ENCODE data around the gene TNIK. TPM values are rescaled to one million over a fixed set of nuclear protein-coding genes. Genes with fewer than 3 reads are reported as not detected.

TNIK gene
- total and polyA plus RNA-seq, 2 of the 4 experiments (the other 2 are of a cell fraction), result 3.4 to 6.3 TPM

DNA sequence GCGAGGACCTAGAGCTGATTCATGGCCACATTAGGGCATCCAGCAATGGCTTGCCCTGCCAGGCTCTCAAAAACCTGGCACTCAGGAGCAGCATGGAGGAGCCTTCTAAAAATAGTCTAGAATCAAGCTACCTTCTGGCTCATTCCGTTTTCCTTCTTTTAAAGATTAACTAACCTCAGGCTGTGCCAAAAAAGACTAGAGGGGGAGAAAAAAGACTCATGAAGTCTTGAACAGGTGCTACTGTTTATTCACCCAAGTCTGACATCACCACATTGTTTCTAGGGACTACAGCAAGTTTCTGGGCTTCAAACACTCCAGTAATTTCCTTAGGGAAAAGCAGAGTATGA, 125.8 kb downstream of the TNIK start:
- in situ Hi-C loops (cut with MboI; ENCODE audit: low sequenced_read_pairs), result no loop called here
- no peak overlapping the region for H2AK5ac ChIP-seq (ENCODE audit: low read depth, low read length)
- no peaks in the 10 kb centered on the region for H3K36me3 ChIP-seq (ENCODE audit: control insufficient read depth, insufficient read depth, low read length)

More for the DNA sequence above, 125.8 kb downstream of the TNIK start:
- H2BK120ac ChIP-seq (ENCODE audit: low read depth, low read length), result no peak overlapping the region
- no peaks in the 10 kb centered on the region for H4K20me1 ChIP-seq (ENCODE audit: insufficient read depth, low read length)
- no peak overlapping the region for H3K56ac ChIP-seq (ENCODE audit: extremely low read depth, insufficient read depth, low read length)
- no peak overlapping the region for H2BK15ac ChIP-seq (ENCODE audit: low read depth, low read length)
- H3K23ac ChIP-seq (ENCODE audit: low read depth, low read length), result no peak overlapping the region
- peaks cover 2% of the 10 kb centered on the region; the same call in 1 of the 2 replicates for H3K27me3 ChIP-seq (ENCODE audit: control insufficient read depth, insufficient read depth, low read length)
- H3K4me1 ChIP-seq (ENCODE audit: control insufficient read depth, insufficient read depth, low read length), result no peaks in the 10 kb centered on the region
- no peaks in the 10 kb centered on the region for H3K79me1 ChIP-seq (ENCODE audit: low read depth in 1 of 2, low read length in 2 of 2)
- dilution Hi-C loops (cut with HindIII; ENCODE audit: low sequenced_read_pairs, unreplicated experiment) (no loop called here), intact Hi-C loops (cut with micrococcal nuclease) (no loop called here)
- no CpG with 5 or more reads among the region's 2 CpGs for WGBS, 2 experiments (ENCODE audit: extremely low coverage in 2 of 2, insufficient read length in 1 of 2)
- no peak overlapping the region for H3K4ac ChIP-seq (ENCODE audit: low read depth, low read length)
- H2AFZ ChIP-seq (replicated peaks; ENCODE audit: low read length, poor library complexity), result no peak overlapping the region
- no peak for DNase-seq
- no peak overlapping the region for H2BK20ac ChIP-seq (ENCODE audit: low read depth, low read length)
- H3K27ac ChIP-seq (ENCODE audit: insufficient read depth, low read length), result no peak overlapping the region
- H4K8ac ChIP-seq (ENCODE audit: low read depth in 2 of 2, low read length in 2 of 2), result no peak overlapping the region
- no peak overlapping the region for H3K4me3 ChIP-seq (ENCODE audit: insufficient read depth, low read depth, low read length)
- no peak for ATAC-seq (ENCODE audit: low read depth)
- no peaks in the 10 kb centered on the region for H3K9me1 ChIP-seq (ENCODE audit: insufficient read depth, low read length)
- H2AK9ac ChIP-seq (replicated peaks; ENCODE audit: low read depth, low read length, poor library complexity), result no peak overlapping the region
- no peak overlapping the region for H2BK5ac ChIP-seq (ENCODE audit: low read depth, low read length, poor library complexity, severe bottlenecking)
- H4K91ac ChIP-seq (ENCODE audit: insufficient read depth, low read depth, low read length), result no peak overlapping the region
- H3K9ac ChIP-seq (ENCODE audit: low read depth, low read length), result no peak overlapping the region
- H3K18ac ChIP-seq (ENCODE audit: low read depth, low read length), result no peak overlapping the region
- no peak overlapping the region for H3K4me2 ChIP-seq (ENCODE audit: low read depth, low read length)
- no TSS peak for BruUV-seq (replicated peaks)
- TF ChIP-seq RFX5 (IDR thresholded peaks at IDR 0.05; ENCODE audit: low read depth, low read length) (no peak), RCOR1 (IDR thresholded peaks at IDR 0.05; ENCODE audit: insufficient replicate concordance, low read length) (no peak), CHD1 (IDR thresholded peaks at IDR 0.05; ENCODE audit: low read depth, low read length) (no peak)
- TF ChIP-seq, protein P1, sequence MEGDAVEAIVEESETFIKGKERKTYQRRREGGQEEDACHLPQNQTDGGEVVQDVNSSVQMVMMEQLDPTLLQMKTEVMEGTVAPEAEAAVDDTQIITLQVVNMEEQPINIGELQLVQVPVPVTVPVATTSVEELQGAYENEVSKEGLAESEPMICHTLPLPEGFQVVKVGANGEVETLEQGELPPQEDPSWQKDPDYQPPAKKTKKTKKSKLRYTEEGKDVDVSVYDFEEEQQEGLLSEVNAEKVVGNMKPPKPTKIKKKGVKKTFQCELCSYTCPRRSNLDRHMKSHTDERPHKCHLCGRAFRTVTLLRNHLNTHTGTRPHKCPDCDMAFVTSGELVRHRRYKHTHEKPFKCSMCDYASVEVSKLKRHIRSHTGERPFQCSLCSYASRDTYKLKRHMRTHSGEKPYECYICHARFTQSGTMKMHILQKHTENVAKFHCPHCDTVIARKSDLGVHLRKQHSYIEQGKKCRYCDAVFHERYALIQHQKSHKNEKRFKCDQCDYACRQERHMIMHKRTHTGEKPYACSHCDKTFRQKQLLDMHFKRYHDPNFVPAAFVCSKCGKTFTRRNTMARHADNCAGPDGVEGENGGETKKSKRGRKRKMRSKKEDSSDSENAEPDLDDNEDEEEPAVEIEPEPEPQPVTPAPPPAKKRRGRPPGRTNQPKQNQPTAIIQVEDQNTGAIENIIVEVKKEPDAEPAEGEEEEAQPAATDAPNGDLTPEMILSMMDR (conservative IDR thresholded peaks at IDR 0.05; ENCODE audit: low read depth, low read length), result no peak
- H3K14ac ChIP-seq (replicated peaks; ENCODE audit: low read depth, low read length), result no peak overlapping the region
- H3K9me3 ChIP-seq (ENCODE audit: control insufficient read depth, insufficient read depth, low read length), result no peaks in the 10 kb centered on the region
- ChIA-PET CTCF (no interaction called here), POLR2A (ENCODE audit: unreplicated experiment) (interaction anchor here (0.5 kb wide), 1 partner anchor 226 kb away, joined by 3 read pairs; no protein-coding TSS in a partner anchor)
- H4K5ac ChIP-seq (ENCODE audit: low read depth, low read length), result no peak overlapping the region

All from IMR-90 (cell line).